ENCODE measurements around the gene STK10. TPM values are rescaled to one million over a fixed set of nuclear protein-coding genes. Genes with fewer than 3 reads are reported as not detected.

STK10 gene
- total and polyA plus RNA-seq, 2 experiments from 2014 or later = 7.5 to 17.8 TPM

- TF ChIP-seq NANOG (IDR thresholded peaks at IDR 0.05; ENCODE audit: borderline replicate concordance) (peak; percentile 82; the same call in 1 of the 2 replicates), EZH2 (IDR thresholded peaks at IDR 0.05; ENCODE audit: low read depth, unreplicated experiment) (no peak), EZH2phosphoT487 (IDR thresholded peaks at IDR 0.05; ENCODE audit: unreplicated experiment) (no peak), ZNF462 (CRISPR knock-in tag; IDR thresholded peaks at IDR 0.05) (no peak), REST (IDR thresholded peaks at IDR 0.05; ENCODE audit: unreplicated experiment) (no peak), ETS1 (IDR thresholded peaks at IDR 0.05) (no peak), ZNF114 (CRISPR knock-in tag; IDR thresholded peaks at IDR 0.05) (no peak), CTCF (conservative IDR thresholded peaks at IDR 0.05; ENCODE audit: low read depth in 2 of 2) (no peak), STAT1 (IDR thresholded peaks at IDR 0.05; ENCODE audit: unreplicated experiment) (no peak), POLR2AphosphoS5 (IDR thresholded peaks at IDR 0.05; ENCODE audit: low read depth) (peak; percentile 32; the same call in 1 of the 2 replicates), ZNF331 (CRISPR knock-in tag; IDR thresholded peaks at IDR 0.05; ENCODE audit: low read depth) (no peak), JUNB (IDR thresholded peaks at IDR 0.05; ENCODE audit: unreplicated experiment) (no peak), CREB1 (CRISPR knock-in tag; IDR thresholded peaks at IDR 0.05; ENCODE audit: low read depth) (peak; percentile 16; the same call in 1 of the 2 replicates)
- Histone ChIP-seq H2AFZ (no peak overlapping the region), H3K4me2 (peak overlapping the region; percentile 94), H3K36me3 (ENCODE audit: insufficient read depth) (no peaks in the 10 kb centered on the region), H3K9me2 (ENCODE audit: insufficient read depth) (no peaks in the 10 kb centered on the region), H3K79me2 (replicated peaks; ENCODE audit: insufficient read depth) (peaks cover 35% of the 10 kb centered on the region), H3K4me3 (peak overlapping the region; percentile 93), H3K4me1 (ENCODE audit: insufficient read depth) (peaks cover 37% of the 10 kb centered on the region), H3F3A (replicated peaks; ENCODE audit: low read depth) (peaks cover 15% of the 10 kb centered on the region), H4K20me1 (replicated peaks; ENCODE audit: insufficient read depth) (peaks cover 8% of the 10 kb centered on the region; the same call in 1 of the 2 replicates), H3K27me3 (ENCODE audit: insufficient read depth) (no peaks in the 10 kb centered on the region), H3K27ac (ENCODE audit: low read depth) (peak overlapping the region; percentile 88)
- peak overlapping the region; percentile 96 for H3K4me3 Mint-ChIP-seq
- peaks cover 44% of the 10 kb centered on the region for H3K4me1 Mint-ChIP-seq
- ATAC-seq (peak; percentile 37), DNase-seq (ENCODE audit: low spot score) (peak; percentile 80)
- no peaks in the 10 kb centered on the region for H3K9me3 Mint-ChIP-seq
- no peaks in the 10 kb centered on the region for H3K36me3 Mint-ChIP-seq (ENCODE audit: low read depth)
- peak overlapping the region; percentile 97 for H3K27ac Mint-ChIP-seq
- H3K27me3 Mint-ChIP-seq (ENCODE audit: insufficient read depth, low read depth, poor library complexity) = peaks cover 6% of the 10 kb centered on the region
Measured at GRCh38 chr5:172008689-172009141, 179.3 kb downstream of the STK10 start.
